ENCODE data around the gene TP53INP2.
"Not testable (repeated sequence)": the region's sequence is repeated elsewhere in the genome, so short reads cannot be mapped to it uniquely, and the experiment has no call there.

The TP53INP2 gene

DNA sequence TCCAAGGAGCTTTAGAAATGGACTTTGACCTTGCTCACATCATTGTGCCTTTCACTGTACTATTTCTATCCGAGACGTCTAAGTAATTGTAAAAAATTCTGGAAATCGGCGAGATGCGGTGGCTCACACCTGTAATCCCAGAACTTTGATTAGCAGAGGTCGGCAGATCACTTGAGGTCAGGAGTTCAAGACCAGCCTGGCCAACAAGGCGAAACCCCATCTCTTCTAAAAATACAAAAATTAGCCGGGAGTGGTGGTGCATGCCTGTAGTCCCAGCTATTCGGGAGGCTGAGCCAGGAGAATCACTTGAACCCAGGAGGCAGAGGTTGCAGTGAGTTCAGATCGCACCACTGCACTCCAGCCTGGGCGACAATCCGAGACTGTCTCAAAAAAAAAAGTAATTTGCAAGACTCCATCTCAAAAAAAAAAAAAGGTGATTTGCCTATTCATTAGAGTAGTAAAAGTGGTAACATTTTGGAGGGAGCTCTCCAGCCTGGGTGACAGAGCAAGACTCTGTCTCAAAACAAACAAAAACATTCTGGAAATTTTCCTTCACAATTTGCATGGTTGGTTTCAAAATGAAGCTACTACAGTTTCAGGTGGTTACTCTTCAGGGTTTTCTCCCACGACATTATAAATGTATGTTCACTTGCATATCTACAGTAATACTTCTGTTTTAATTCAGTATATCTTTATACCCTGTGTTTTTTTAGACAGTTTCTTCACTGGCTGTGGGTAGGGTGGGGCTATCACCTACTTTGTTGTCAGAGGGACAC is 15.3 kb downstream of the TP53INP2 start:
- H3K4me1 ChIP-seq (ENCODE audit: control insufficient read depth, insufficient read depth, low read length); POLR2A ChIA-PET; H3K4me3 ChIP-seq (ENCODE audit: low read depth, low read length); H3K27ac ChIP-seq (ENCODE audit: extremely low read depth, low read depth, low read length); H3K9me3 ChIP-seq (ENCODE audit: control insufficient read depth, insufficient read depth, low read depth, low read length): not testable (repeated sequence)
- CTCF ChIA-PET, result interaction anchor here (0.7 to 1.6 kb wide), 3 partner anchors 10 to 50 kb away, joined by 3 to 5 read pairs (median 3); no protein-coding TSS in a partner anchor
- H3K36me3 ChIP-seq (ENCODE audit: control insufficient read depth in 2 of 2, insufficient read depth in 1 of 2, low read length in 2 of 2), result peaks cover 0 to 42% of the 10 kb centered on the region in 2 experiments

DNA sequence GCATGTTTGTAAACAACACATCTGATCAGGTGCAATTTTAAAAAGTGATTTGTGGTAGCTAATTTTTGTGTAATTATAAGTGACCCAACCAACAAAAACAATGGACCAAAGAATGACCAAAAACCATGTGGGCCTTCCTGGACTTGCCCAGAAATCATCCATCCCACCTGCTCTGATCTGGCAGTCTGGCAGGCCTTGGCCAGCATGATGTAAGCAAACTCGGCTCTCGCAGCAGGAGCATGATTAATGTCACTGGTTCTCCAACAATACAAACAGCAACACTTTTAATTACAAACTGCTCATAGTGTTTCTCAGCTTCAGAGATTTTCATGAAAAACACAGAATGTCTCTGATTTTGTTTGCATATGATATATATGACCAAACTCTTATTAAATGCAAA is 16.1 kb downstream of the TP53INP2 start:
- CTCF ChIA-PET, result interaction anchor here (0.7 to 1.6 kb wide), 2 partner anchors 10 to 12 kb away, joined by 3 to 5 read pairs; no protein-coding TSS in a partner anchor
- no peak overlapping the region for H3K4me3 ChIP-seq (ENCODE audit: low read depth, low read length)
- no peak overlapping the region for H3K27ac ChIP-seq (ENCODE audit: extremely low read depth, low read depth, low read length)
- no peaks in the 10 kb centered on the region for H3K4me1 ChIP-seq (ENCODE audit: control insufficient read depth, insufficient read depth, low read length)
- peaks cover 0 to 40% of the 10 kb centered on the region in 2 experiments for H3K36me3 ChIP-seq (ENCODE audit: control insufficient read depth in 2 of 2, insufficient read depth in 1 of 2, low read length in 2 of 2)
- no peaks in the 10 kb centered on the region for H3K9me3 ChIP-seq (ENCODE audit: control insufficient read depth, insufficient read depth, low read depth, low read length)
- POLR2A ChIA-PET, result no interaction called here
- no peak for TF ChIP-seq ZNF24 (tag by site-specific recombination; IDR thresholded peaks at IDR 0.05)
- TF ChIP-seq, protein P1, sequence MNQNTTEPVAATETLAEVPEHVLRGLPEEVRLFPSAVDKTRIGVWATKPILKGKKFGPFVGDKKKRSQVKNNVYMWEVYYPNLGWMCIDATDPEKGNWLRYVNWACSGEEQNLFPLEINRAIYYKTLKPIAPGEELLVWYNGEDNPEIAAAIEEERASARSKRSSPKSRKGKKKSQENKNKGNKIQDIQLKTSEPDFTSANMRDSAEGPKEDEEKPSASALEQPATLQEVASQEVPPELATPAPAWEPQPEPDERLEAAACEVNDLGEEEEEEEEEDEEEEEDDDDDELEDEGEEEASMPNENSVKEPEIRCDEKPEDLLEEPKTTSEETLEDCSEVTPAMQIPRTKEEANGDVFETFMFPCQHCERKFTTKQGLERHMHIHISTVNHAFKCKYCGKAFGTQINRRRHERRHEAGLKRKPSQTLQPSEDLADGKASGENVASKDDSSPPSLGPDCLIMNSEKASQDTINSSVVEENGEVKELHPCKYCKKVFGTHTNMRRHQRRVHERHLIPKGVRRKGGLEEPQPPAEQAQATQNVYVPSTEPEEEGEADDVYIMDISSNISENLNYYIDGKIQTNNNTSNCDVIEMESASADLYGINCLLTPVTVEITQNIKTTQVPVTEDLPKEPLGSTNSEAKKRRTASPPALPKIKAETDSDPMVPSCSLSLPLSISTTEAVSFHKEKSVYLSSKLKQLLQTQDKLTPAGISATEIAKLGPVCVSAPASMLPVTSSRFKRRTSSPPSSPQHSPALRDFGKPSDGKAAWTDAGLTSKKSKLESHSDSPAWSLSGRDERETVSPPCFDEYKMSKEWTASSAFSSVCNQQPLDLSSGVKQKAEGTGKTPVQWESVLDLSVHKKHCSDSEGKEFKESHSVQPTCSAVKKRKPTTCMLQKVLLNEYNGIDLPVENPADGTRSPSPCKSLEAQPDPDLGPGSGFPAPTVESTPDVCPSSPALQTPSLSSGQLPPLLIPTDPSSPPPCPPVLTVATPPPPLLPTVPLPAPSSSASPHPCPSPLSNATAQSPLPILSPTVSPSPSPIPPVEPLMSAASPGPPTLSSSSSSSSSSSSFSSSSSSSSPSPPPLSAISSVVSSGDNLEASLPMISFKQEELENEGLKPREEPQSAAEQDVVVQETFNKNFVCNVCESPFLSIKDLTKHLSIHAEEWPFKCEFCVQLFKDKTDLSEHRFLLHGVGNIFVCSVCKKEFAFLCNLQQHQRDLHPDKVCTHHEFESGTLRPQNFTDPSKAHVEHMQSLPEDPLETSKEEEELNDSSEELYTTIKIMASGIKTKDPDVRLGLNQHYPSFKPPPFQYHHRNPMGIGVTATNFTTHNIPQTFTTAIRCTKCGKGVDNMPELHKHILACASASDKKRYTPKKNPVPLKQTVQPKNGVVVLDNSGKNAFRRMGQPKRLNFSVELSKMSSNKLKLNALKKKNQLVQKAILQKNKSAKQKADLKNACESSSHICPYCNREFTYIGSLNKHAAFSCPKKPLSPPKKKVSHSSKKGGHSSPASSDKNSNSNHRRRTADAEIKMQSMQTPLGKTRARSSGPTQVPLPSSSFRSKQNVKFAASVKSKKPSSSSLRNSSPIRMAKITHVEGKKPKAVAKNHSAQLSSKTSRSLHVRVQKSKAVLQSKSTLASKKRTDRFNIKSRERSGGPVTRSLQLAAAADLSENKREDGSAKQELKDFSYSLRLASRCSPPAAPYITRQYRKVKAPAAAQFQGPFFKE (tag by site-specific recombination; IDR thresholded peaks at IDR 0.05; ENCODE audit: borderline replicate concordance), result no peak
- TF ChIP-seq ZNF701 (tag by site-specific recombination; IDR thresholded peaks at IDR 0.05), result no peak
- no peak for TF ChIP-seq ZNF530 (tag by site-specific recombination; IDR thresholded peaks at IDR 0.05; ENCODE audit: low read depth)
- TF ChIP-seq ZSCAN16 (tag by site-specific recombination; IDR thresholded peaks at IDR 0.05), result no peak
- TF ChIP-seq ZSCAN23 (tag by site-specific recombination; IDR thresholded peaks at IDR 0.05), result no peak
- 0 out of 2 replicates have a peak, but pooled peaks have one; percentile 36 for TF ChIP-seq SP7 (tag by site-specific recombination; IDR thresholded peaks at IDR 0.05)
- no peak for TF ChIP-seq ZBTB26 (tag by site-specific recombination; optimal IDR thresholded peaks at IDR 0.05)
- TF ChIP-seq ZIC2 (tag by site-specific recombination; IDR thresholded peaks at IDR 0.05), result peak; percentile 31; the same call in 1 of the 2 replicates
- TF ChIP-seq, protein P2, sequence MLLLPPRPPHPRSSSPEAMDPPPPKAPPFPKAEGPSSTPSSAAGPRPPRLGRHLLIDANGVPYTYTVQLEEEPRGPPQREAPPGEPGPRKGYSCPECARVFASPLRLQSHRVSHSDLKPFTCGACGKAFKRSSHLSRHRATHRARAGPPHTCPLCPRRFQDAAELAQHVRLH (tag by site-specific recombination; IDR thresholded peaks at IDR 0.05), result no peak
- TF ChIP-seq ZNF311 (tag by site-specific recombination; IDR thresholded peaks at IDR 0.05; ENCODE audit: borderline replicate concordance), result no peak
- no peak for TF ChIP-seq ZNF510 (tag by site-specific recombination; IDR thresholded peaks at IDR 0.05; ENCODE audit: insufficient replicate concordance)
- no peak for TF ChIP-seq ZNF26 (tag by site-specific recombination; IDR thresholded peaks at IDR 0.05)
- TF ChIP-seq ZNF629 (tag by site-specific recombination; IDR thresholded peaks at IDR 0.05), result peak; percentile 41; the same call in 1 of the 2 replicates
- no peak for TF ChIP-seq ZBTB8A (tag by site-specific recombination; IDR thresholded peaks at IDR 0.05)
- TF ChIP-seq ZNF211 (tag by site-specific recombination; IDR thresholded peaks at IDR 0.05; ENCODE audit: low read depth), result no peak
- TF ChIP-seq ZNF555 (tag by site-specific recombination; conservative IDR thresholded peaks at IDR 0.05), result no peak
- no peak for TF ChIP-seq ZNF792 (tag by site-specific recombination; IDR thresholded peaks at IDR 0.05)
- TF ChIP-seq ZNF571 (tag by site-specific recombination; IDR thresholded peaks at IDR 0.05), result no peak
- no peak for TF ChIP-seq ZNF768 (tag by site-specific recombination; IDR thresholded peaks at IDR 0.05)
- no peak for TF ChIP-seq OVOL3 (tag by site-specific recombination; IDR thresholded peaks at IDR 0.05)
- no peak for TF ChIP-seq ZNF560 (tag by site-specific recombination; IDR thresholded peaks at IDR 0.05; ENCODE audit: borderline replicate concordance)
- TF ChIP-seq MEIS1 (CRISPR knock-in tag; IDR thresholded peaks at IDR 0.05; ENCODE audit: borderline replicate concordance), result no peak
- no peak for TF ChIP-seq ZFP41 (tag by site-specific recombination; IDR thresholded peaks at IDR 0.05; ENCODE audit: borderline replicate concordance)
- no peak for TF ChIP-seq ZNF596 (tag by site-specific recombination; IDR thresholded peaks at IDR 0.05)
- TF ChIP-seq GLIS2 (tag by site-specific recombination; IDR thresholded peaks at IDR 0.05), result no peak

All from HEK293 (cell line).